Neural progenitor cell (in vitro differentiated cells): Measurements from ENCODE around the gene XPA. TPM values are rescaled to one million over a fixed set of nuclear protein-coding genes. Genes with fewer than 3 reads are reported as not detected.

Experiments used
- DNase-seq: peaks from one replicate; pipeline ENCODE4 v3.0.0-alpha.2; 2016; ENCODE audit warnings: low spot score
- H2AFZ ChIP-seq: fragments of 200-600 bp; sonication (generic); replicated peaks from 2 replicates; pipeline ENCODE4 v1.6.1; 2016; ENCODE audit warnings: antibody characterized with exemption
- H3F3A ChIP-seq: fragments of 200-600 bp; sonication (generic); 2 replicates; pipeline ENCODE4 v1.6.1; 2016; ENCODE audit warnings: antibody characterized with exemption, low read depth
- H3K27ac ChIP-seq: fragments of 200-600 bp; sonication (generic); 2 replicates; pipeline ENCODE4 v1.5.1; 2016; ENCODE audit warnings: mild to moderate bottlenecking
- H3K27me3 ChIP-seq: fragments of 200-600 bp; sonication (generic); 2 replicates; pipeline ENCODE4 v1.6.1; 2016; ENCODE audit warnings: mild to moderate bottlenecking, moderate library complexity
- H3K36me3 ChIP-seq: fragments of 200-600 bp; sonication (generic); 2 replicates; pipeline ENCODE4 v1.5.1; 2016
- H3K4me1 ChIP-seq: fragments of 200-600 bp; sonication (generic); 2 replicates; pipeline ENCODE4 v1.6.1; 2016; ENCODE audit warnings: mixed run types
- H3K4me2 ChIP-seq: fragments of 200-600 bp; sonication (generic); 2 replicates; pipeline ENCODE4 v1.6.1; 2016
- H3K4me3 ChIP-seq: fragments of 200-600 bp; sonication (generic); 2 replicates; pipeline ENCODE4 v1.5.1; 2016
- H3K79me2 ChIP-seq: fragments of 200-600 bp; sonication (generic); 2 replicates; pipeline ENCODE4 v1.6.1; 2016; ENCODE audit warnings: low read depth
- H3K9ac ChIP-seq: fragments of 200-600 bp; sonication (generic); 2 replicates; pipeline ENCODE4 v1.6.1; 2016
- H3K9me3 ChIP-seq: fragments of 200-600 bp; sonication (generic); 2 replicates; pipeline ENCODE4 v1.5.1; 2016; ENCODE audit warnings: low read depth
- H4K20me1 ChIP-seq: fragments of 200-600 bp; sonication (generic); 2 replicates; pipeline ENCODE4 v1.6.1; 2016; ENCODE audit warnings: low read depth
- H3K27ac Mint-ChIP-seq: 3 replicates; pipeline ENCODE4 v1.8.0; 2021; ENCODE audit warnings: mixed read lengths
- H3K27me3 Mint-ChIP-seq: 2 replicates; pipeline ENCODE4 v1.8.0; 2022; ENCODE audit warnings: low read depth, mild to moderate bottlenecking, inconsistent platforms, moderate library complexity, mixed read lengths; ENCODE audit not compliant: insufficient read depth
- H3K36me3 Mint-ChIP-seq: 3 replicates; pipeline ENCODE4 v1.8.0; 2021; ENCODE audit warnings: mixed read lengths
- H3K4me1 Mint-ChIP-seq: 3 replicates; pipeline ENCODE4 v1.8.0; 2021; ENCODE audit warnings: mixed read lengths
- H3K4me3 Mint-ChIP-seq: 3 replicates; pipeline ENCODE4 v1.8.0; 2021; ENCODE audit warnings: mild to moderate bottlenecking, moderate library complexity, mixed read lengths
- H3K9me3 Mint-ChIP-seq: 3 replicates; pipeline ENCODE4 v1.8.0; 2020; ENCODE audit warnings: mixed read lengths
- EZH2 ChIP-seq: fragments of 200-600 bp; sonication (generic); IDR thresholded peaks from 2 replicates; pipeline ENCODE4 v1.6.1; 2017; ENCODE audit warnings: antibody characterized with exemption, mild to moderate bottlenecking, moderate library complexity
- EZH2phosphoT487 ChIP-seq: fragments of 200-600 bp; sonication (generic); IDR thresholded peaks from 2 replicates; pipeline ENCODE4 v1.6.1; 2017; ENCODE audit warnings: antibody characterized with exemption
- total RNA-seq: library from RNA; depleted of rRNA; stranded (reverse); fragments of >200 nt; gene quantifications from 2 replicates; pipeline ENCODE4 v1.2.3, GENCODE V29; 2015; ENCODE audit warnings: low replicate concordance
- TF ChIP-seq, protein P1 (sequence below): fragments of 200-600 bp; sonication (generic); IDR thresholded peaks from 2 replicates; pipeline ENCODE4 v1.5.1; 2017; ENCODE audit warnings: antibody characterized with exemption, mild to moderate bottlenecking

XPA gene
- total RNA-seq, 1 donor from 2014 or later, result 9.2 TPM

DNA sequence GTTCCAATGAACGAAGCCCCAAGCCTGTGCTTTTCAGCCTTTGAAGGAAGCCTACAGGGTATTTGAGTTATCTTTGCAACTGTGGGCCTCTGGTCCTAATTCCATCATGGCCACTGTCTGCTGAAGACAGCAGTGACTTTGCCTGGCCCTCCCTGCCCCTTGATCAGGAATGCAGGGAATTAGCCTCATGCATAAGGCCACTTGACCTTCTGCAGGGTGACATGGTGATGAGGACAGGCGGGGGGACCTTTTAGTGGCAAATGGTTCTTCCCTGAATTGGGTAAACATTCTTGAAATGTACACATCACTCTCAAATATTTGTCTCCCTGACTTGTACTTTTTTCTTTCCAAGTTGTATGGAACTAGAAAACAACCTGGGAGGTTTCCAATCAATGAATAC lies 25.2 kb upstream of the XPA start:
- no peak overlapping the region for H3K27ac ChIP-seq
- H3K4me3 ChIP-seq, result no peak overlapping the region
- Mint-ChIP-seq H3K27me3 (no peaks in the 10 kb centered on the region), H3K4me3 (no peak overlapping the region), H3K9me3 (no peaks in the 10 kb centered on the region), H3K4me1 (no peaks in the 10 kb centered on the region), H3K27ac (no peak overlapping the region), H3K36me3 (no peaks in the 10 kb centered on the region)
- H3K36me3 ChIP-seq, result no peaks in the 10 kb centered on the region
- no peak for DNase-seq
- no peaks in the 10 kb centered on the region for H4K20me1 ChIP-seq
- no peak overlapping the region for H2AFZ ChIP-seq
- H3K79me2 ChIP-seq, result no peaks in the 10 kb centered on the region
- TF ChIP-seq EZH2phosphoT487 (no peak), EZH2 (no peak)
- TF ChIP-seq, protein P1, sequence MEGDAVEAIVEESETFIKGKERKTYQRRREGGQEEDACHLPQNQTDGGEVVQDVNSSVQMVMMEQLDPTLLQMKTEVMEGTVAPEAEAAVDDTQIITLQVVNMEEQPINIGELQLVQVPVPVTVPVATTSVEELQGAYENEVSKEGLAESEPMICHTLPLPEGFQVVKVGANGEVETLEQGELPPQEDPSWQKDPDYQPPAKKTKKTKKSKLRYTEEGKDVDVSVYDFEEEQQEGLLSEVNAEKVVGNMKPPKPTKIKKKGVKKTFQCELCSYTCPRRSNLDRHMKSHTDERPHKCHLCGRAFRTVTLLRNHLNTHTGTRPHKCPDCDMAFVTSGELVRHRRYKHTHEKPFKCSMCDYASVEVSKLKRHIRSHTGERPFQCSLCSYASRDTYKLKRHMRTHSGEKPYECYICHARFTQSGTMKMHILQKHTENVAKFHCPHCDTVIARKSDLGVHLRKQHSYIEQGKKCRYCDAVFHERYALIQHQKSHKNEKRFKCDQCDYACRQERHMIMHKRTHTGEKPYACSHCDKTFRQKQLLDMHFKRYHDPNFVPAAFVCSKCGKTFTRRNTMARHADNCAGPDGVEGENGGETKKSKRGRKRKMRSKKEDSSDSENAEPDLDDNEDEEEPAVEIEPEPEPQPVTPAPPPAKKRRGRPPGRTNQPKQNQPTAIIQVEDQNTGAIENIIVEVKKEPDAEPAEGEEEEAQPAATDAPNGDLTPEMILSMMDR, result no peak
- H3K9ac ChIP-seq, result no peak overlapping the region
- no peaks in the 10 kb centered on the region for H3F3A ChIP-seq
- H3K4me1 ChIP-seq, result no peaks in the 10 kb centered on the region
- H3K9me3 ChIP-seq, result no peaks in the 10 kb centered on the region
- H3K27me3 ChIP-seq, result peaks cover 21% of the 10 kb centered on the region
- no peak overlapping the region for H3K4me2 ChIP-seq

DNA sequence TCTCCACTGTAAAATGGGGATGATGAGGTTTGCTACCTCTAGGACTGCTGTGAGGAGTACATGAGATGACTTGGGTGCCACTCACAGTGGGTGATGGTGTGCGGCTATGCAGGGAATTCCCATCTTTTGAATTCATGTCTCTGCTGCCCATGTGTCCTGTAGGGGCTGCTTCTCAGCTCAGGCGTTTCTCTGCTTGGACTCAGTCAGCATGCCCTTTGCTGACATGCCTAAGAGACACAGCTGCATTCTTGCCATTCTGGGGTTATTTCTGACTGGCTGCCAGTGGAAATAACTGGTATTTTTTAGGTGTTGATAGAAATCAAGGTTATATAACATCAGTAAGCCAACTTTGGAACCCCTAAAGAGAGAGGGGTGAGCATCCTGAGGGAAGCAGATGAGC lies 24.3 kb upstream of the XPA start:
- TF ChIP-seq, protein P1, result no peak
- no peak for TF ChIP-seq EZH2
- TF ChIP-seq EZH2phosphoT487, result no peak
- Mint-ChIP-seq H3K4me3 (no peak overlapping the region), H3K36me3 (no peaks in the 10 kb centered on the region), H3K4me1 (no peaks in the 10 kb centered on the region), H3K9me3 (no peaks in the 10 kb centered on the region), H3K27me3 (no peaks in the 10 kb centered on the region), H3K27ac (no peak overlapping the region)
- Histone ChIP-seq H3K4me1 (no peaks in the 10 kb centered on the region), H3K36me3 (no peaks in the 10 kb centered on the region), H3K79me2 (no peaks in the 10 kb centered on the region), H3K4me3 (no peak overlapping the region), H4K20me1 (no peaks in the 10 kb centered on the region), H3K9me3 (no peaks in the 10 kb centered on the region), H3F3A (no peaks in the 10 kb centered on the region), H3K9ac (no peak overlapping the region), H3K4me2 (no peak overlapping the region), H3K27me3 (peaks cover 21% of the 10 kb centered on the region), H2AFZ (no peak overlapping the region), H3K27ac (no peak overlapping the region)
- DNase-seq, result no peak

DNA sequence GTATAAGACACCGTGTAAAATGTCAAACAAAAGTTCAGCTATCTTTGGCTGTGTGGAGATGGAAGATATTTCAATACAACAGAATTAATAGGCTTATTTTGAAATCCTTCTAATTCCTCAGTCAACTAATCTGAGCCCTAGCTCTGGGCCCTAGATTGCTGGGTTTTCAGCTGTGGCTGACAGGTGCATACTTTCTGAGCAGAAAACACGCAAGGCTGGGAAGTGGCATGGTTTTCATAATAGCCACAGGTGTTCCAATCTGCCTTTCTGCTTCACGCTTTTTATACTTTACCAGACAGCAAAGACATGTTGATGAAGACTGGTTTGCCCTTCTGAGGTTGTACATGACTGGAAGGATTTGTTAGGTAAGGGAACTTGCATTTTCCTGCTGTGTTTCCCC lies 20.7 kb upstream of the XPA start:
- H3F3A ChIP-seq, result no peaks in the 10 kb centered on the region
- no peak overlapping the region for H3K9ac ChIP-seq
- H3K27ac ChIP-seq, result no peak overlapping the region
- no peaks in the 10 kb centered on the region for H3K79me2 ChIP-seq
- H3K36me3 ChIP-seq, result no peaks in the 10 kb centered on the region
- Mint-ChIP-seq H3K9me3 (no peaks in the 10 kb centered on the region), H3K27ac (no peak overlapping the region), H3K4me3 (no peak overlapping the region), H3K4me1 (no peaks in the 10 kb centered on the region), H3K27me3 (no peaks in the 10 kb centered on the region), H3K36me3 (no peaks in the 10 kb centered on the region)
- H3K9me3 ChIP-seq, result no peaks in the 10 kb centered on the region
- H3K4me1 ChIP-seq, result no peaks in the 10 kb centered on the region
- H4K20me1 ChIP-seq, result no peaks in the 10 kb centered on the region
- no peak overlapping the region for H3K4me2 ChIP-seq
- H3K4me3 ChIP-seq, result no peak overlapping the region
- TF ChIP-seq EZH2phosphoT487 (no peak), EZH2 (no peak)
- TF ChIP-seq, protein P1, result no peak
- DNase-seq, result no peak
- H2AFZ ChIP-seq, result no peak overlapping the region
- H3K27me3 ChIP-seq, result peaks cover 12% of the 10 kb centered on the region

DNA sequence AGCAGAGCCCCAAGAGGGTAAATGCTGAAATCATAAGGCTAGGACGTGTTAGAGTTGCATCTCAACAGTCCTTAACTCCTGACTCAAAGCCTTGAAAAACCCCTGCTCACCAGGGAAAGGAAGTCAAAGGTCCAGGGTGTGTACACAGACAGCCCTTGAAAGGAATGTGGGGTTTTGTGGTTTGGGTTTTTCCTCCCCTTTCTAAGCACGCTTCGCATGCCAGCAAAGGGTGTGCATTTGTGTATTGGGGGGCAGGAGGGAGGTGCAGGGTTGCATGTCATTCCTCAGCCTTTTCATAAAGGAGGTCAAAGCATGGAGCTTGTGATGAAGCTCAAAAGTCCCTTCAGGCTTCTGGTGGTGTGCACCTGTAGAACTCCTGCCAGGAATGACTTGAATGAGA lies 17.3 kb upstream of the XPA start:
- H3K9ac ChIP-seq, result no peak overlapping the region
- Mint-ChIP-seq H3K9me3 (no peaks in the 10 kb centered on the region), H3K4me3 (no peak overlapping the region), H3K27ac (no peak overlapping the region), H3K36me3 (no peaks in the 10 kb centered on the region), H3K4me1 (no peaks in the 10 kb centered on the region), H3K27me3 (peaks cover 5% of the 10 kb centered on the region)
- peaks cover 33% of the 10 kb centered on the region for H3K27me3 ChIP-seq
- no peaks in the 10 kb centered on the region for H3K4me1 ChIP-seq
- H3K27ac ChIP-seq, result no peak overlapping the region
- no peaks in the 10 kb centered on the region for H3K9me3 ChIP-seq
- no peaks in the 10 kb centered on the region for H3K79me2 ChIP-seq
- H2AFZ ChIP-seq, result no peak overlapping the region
- no peaks in the 10 kb centered on the region for H3K36me3 ChIP-seq
- TF ChIP-seq, protein P1, result no peak
- TF ChIP-seq EZH2, result no peak
- H4K20me1 ChIP-seq, result peaks cover 7% of the 10 kb centered on the region
- peaks cover 9% of the 10 kb centered on the region for H3F3A ChIP-seq
- H3K4me2 ChIP-seq, result no peak overlapping the region
- DNase-seq, result no peak
- no peak overlapping the region for H3K4me3 ChIP-seq
